Measurements from ENCODE around the gene RREB1. TPM values are rescaled to one million over a fixed set of nuclear protein-coding genes. Genes with fewer than 3 reads are reported as not detected.

RREB1 gene
- polyA plus RNA-seq, 1 donor (not counting 4 experiments of a cell fraction or from before 2014, with no cell fraction given) = 6.1 TPM

GRCh38 chr6:7150381-7151064, 42.8 kb downstream of the RREB1 start:
- Histone ChIP-seq H3K4me1 (ENCODE audit: control insufficient read depth, extremely low read depth, insufficient read depth, low read length) (peaks cover 73% of the 10 kb centered on the region), H3K9me1 (ENCODE audit: control insufficient read depth, extremely low read depth, insufficient read depth, low read length) (no peaks in the 10 kb centered on the region), H3K4me3 (ENCODE audit: control insufficient read depth in 2 of 3, extremely low read depth in 1 of 3, insufficient read depth in 2 of 3, low read depth in 1 of 3, low read length in 3 of 3) (no peak overlapping the region), H3K36me3 (ENCODE audit: control insufficient read depth in 2 of 2, extremely low read depth in 1 of 2, insufficient read depth in 2 of 2, low read length in 2 of 2) (peaks cover 0 to 11% of the 10 kb centered on the region in 2 experiments), H3K9ac (ENCODE audit: control insufficient read depth, extremely low read depth, insufficient read depth, low read length) (no peak overlapping the region), H3K27ac (ENCODE audit: control insufficient read depth, insufficient read depth, low read length) (no peak overlapping the region), H3K4me2 (ENCODE audit: control insufficient read depth, extremely low read depth, insufficient read depth, low read depth, low read length) (no peak overlapping the region), H3K27me3 (ENCODE audit: control insufficient read depth, extremely low read depth, insufficient read depth, low read length) (no peaks in the 10 kb centered on the region), H3K79me2 (ENCODE audit: control insufficient read depth, insufficient read depth, low read length) (peaks cover 97% of the 10 kb centered on the region), H2AFZ (ENCODE audit: control insufficient read depth, low read length) (no peak overlapping the region), H4K20me1 (ENCODE audit: control insufficient read depth, extremely low read depth, insufficient read depth, low read length) (peaks cover 11% of the 10 kb centered on the region), H3K9me3 (ENCODE audit: control insufficient read depth, low read depth, low read length) (no peaks in the 10 kb centered on the region)
- DNase-seq (ENCODE audit: low read depth, low spot score) (no peak), FAIRE-seq (no peak)
- dilution Hi-C loops (cut with MboI; ENCODE audit: extremely low pct_ligation_motif_present, low sequenced_read_pairs) = no loop called here
- TF ChIP-seq EZH2 (IDR thresholded peaks at IDR 0.05; ENCODE audit: low read length) = no peak
- TF ChIP-seq CTCF (optimal IDR thresholded peaks at IDR 0.05 in 1 of 3, IDR thresholded peaks at IDR 0.05 in 1 of 3, conservative IDR thresholded peaks at IDR 0.05 in 1 of 3; ENCODE audit: extremely low read depth in 1 of 3, insufficient read depth in 2 of 3, low read length in 3 of 3) = no peak

GRCh38 chr6:7151381-7151780, 43.6 kb downstream of the RREB1 start:
- Histone ChIP-seq H3K4me1 (ENCODE audit: control insufficient read depth, extremely low read depth, insufficient read depth, low read length) (peaks cover 73% of the 10 kb centered on the region), H3K27me3 (ENCODE audit: control insufficient read depth, extremely low read depth, insufficient read depth, low read length) (no peaks in the 10 kb centered on the region), H3K9me3 (ENCODE audit: control insufficient read depth, low read depth, low read length) (no peaks in the 10 kb centered on the region), H2AFZ (ENCODE audit: control insufficient read depth, low read length) (no peak overlapping the region), H3K27ac (ENCODE audit: control insufficient read depth, insufficient read depth, low read length) (peak overlapping the region; percentile 17), H3K9ac (ENCODE audit: control insufficient read depth, extremely low read depth, insufficient read depth, low read length) (peak overlapping the region; percentile 8), H3K36me3 (ENCODE audit: control insufficient read depth in 2 of 2, extremely low read depth in 1 of 2, insufficient read depth in 2 of 2, low read length in 2 of 2) (peaks cover 0 to 11% of the 10 kb centered on the region in 2 experiments), H3K4me3 (ENCODE audit: control insufficient read depth in 2 of 3, extremely low read depth in 1 of 3, insufficient read depth in 2 of 3, low read depth in 1 of 3, low read length in 3 of 3) (no peak overlapping the region), H3K9me1 (ENCODE audit: control insufficient read depth, extremely low read depth, insufficient read depth, low read length) (no peaks in the 10 kb centered on the region), H3K4me2 (ENCODE audit: control insufficient read depth, extremely low read depth, insufficient read depth, low read depth, low read length) (no peak overlapping the region), H3K79me2 (ENCODE audit: control insufficient read depth, insufficient read depth, low read length) (peaks cover 96% of the 10 kb centered on the region), H4K20me1 (ENCODE audit: control insufficient read depth, extremely low read depth, insufficient read depth, low read length) (peaks cover 11% of the 10 kb centered on the region)
- DNase-seq (ENCODE audit: low read depth, low spot score) = no peak
- dilution Hi-C loops (cut with MboI; ENCODE audit: extremely low pct_ligation_motif_present, low sequenced_read_pairs) = no loop called here
- TF ChIP-seq EZH2 (IDR thresholded peaks at IDR 0.05; ENCODE audit: low read length) (no peak), CTCF (optimal IDR thresholded peaks at IDR 0.05 in 1 of 3, IDR thresholded peaks at IDR 0.05 in 1 of 3, conservative IDR thresholded peaks at IDR 0.05 in 1 of 3; ENCODE audit: extremely low read depth in 1 of 3, insufficient read depth in 2 of 3, low read length in 3 of 3) (no peak)
- FAIRE-seq = no peak

All from keratinocyte (primary cell).